NCI-H1436 (cell line): ENCODE measurements around the gene VSX1.

ENCODE experiments used
- DNase-seq: peaks from one replicate; lab custom pipeline; 2025; lab: John Stamatoyannopoulos, UW

VSX1 gene

GRCh38 chr20:25053255-25054031, 28.5 kb downstream of the VSX1 start:
- no peak for DNase-seq

- DNase-seq = no peak
Measured at GRCh38 chr20:25052255-25053194, 29.4 kb downstream of the VSX1 start.

- no peak for DNase-seq
Measured at GRCh38 chr20:25051386-25052155, 30.4 kb downstream of the VSX1 start.

- DNase-seq = no peak
Measured at GRCh38 chr20:25050501-25051350, 31.2 kb downstream of the VSX1 start.

- no peak for DNase-seq
Measured at GRCh38 chr20:25050082-25050481, 31.9 kb downstream of the VSX1 start.

- DNase-seq = no peak
Measured at GRCh38 chr20:25049261-25050060, 32.5 kb downstream of the VSX1 start.

- DNase-seq = no peak
Measured at GRCh38 chr20:25048519-25048952, 33.4 kb downstream of the VSX1 start.

- no peak for DNase-seq
Measured at GRCh38 chr20:25047766-25048165, 34.2 kb downstream of the VSX1 start.

- no peak for DNase-seq
Measured at GRCh38 chr20:25046736-25047666, 34.9 kb downstream of the VSX1 start.

GRCh38 chr20:25046181-25046641, 35.7 kb downstream of the VSX1 start:
- no peak for DNase-seq

GRCh38 chr20:25045343-25045712, 36.6 kb downstream of the VSX1 start:
- no peak for DNase-seq

GRCh38 chr20:25044660-25045342, 37.1 kb downstream of the VSX1 start:
- DNase-seq = no peak

- DNase-seq = no peak
Measured at GRCh38 chr20:25044261-25044560, 37.7 kb downstream of the VSX1 start.

- no peak for DNase-seq
Measured at GRCh38 chr20:25043499-25044260, 38.3 kb downstream of the VSX1 start.

GRCh38 chr20:25042531-25043498, 39.1 kb downstream of the VSX1 start:
- DNase-seq = no peak

- DNase-seq = no peak
Measured at GRCh38 chr20:25041813-25042530, 40.0 kb downstream of the VSX1 start.
